HepG2 (cell line): ENCODE measurements around the gene CHCHD6. TPM values are rescaled to one million over a fixed set of nuclear protein-coding genes. Genes with fewer than 3 reads are reported as not detected.

Experiments used
- CTCF ChIP-seq: sonication (generic); formaldehyde crosslinking; IDR thresholded peaks from 2 replicates; pipeline ENCODE4 v1.5.0; 2020; ENCODE audit warnings: mild to moderate bottlenecking, missing genetic modification reagents, moderate library complexity
- ELF3 ChIP-seq: IDR thresholded peaks from 2 replicates; pipeline ENCODE4 v1.6.1; 2016; ENCODE audit warnings: missing genetic modification reagents, missing compliant biosample characterization
- ELF4 ChIP-seq: sonication (generic); formaldehyde crosslinking; IDR thresholded peaks from 2 replicates; pipeline ENCODE4 v1.5.0; 2020; ENCODE audit warnings: missing genetic modification reagents, mild to moderate bottlenecking, moderate library complexity, borderline replicate concordance
- GZF1 ChIP-seq: sonication (generic); formaldehyde crosslinking; IDR thresholded peaks from 2 replicates; pipeline ENCODE4 v1.5.1; 2020; ENCODE audit warnings: mild to moderate bottlenecking, missing genetic modification reagents
- HMG20A ChIP-seq: IDR thresholded peaks from 2 replicates; pipeline ENCODE4 v1.6.1; 2016; ENCODE audit warnings: borderline replicate concordance
- HNF4G ChIP-seq, 2 experiments: sonication (generic) in 1 of 2; formaldehyde crosslinking in 1 of 2; IDR thresholded peaks; 2 replicates each; pipeline versions ENCODE4 v1.4.0 to v1.6.1; 2011 to 2020; ENCODE audit warnings: borderline replicate concordance in 2 of 2, low read depth in 2 of 2, mild to moderate bottlenecking in 2 of 2, low read length in 1 of 2, missing genetic modification reagents in 1 of 2, moderate library complexity in 1 of 2
- MLXIP ChIP-seq: sonication (generic); formaldehyde crosslinking; IDR thresholded peaks from 2 replicates; pipeline ENCODE4 v1.9.0; 2021; ENCODE audit warnings: missing genetic modification reagents, borderline replicate concordance
- NPAS2 ChIP-seq: sonication (generic); formaldehyde crosslinking; IDR thresholded peaks from 2 replicates; pipeline ENCODE4 v1.8.0; 2022; ENCODE audit warnings: mild to moderate bottlenecking, missing genetic modification reagents, borderline replicate concordance
- NR1H2 ChIP-seq: sonication (generic); formaldehyde crosslinking; IDR thresholded peaks from 2 replicates; pipeline ENCODE4 v1.8.1; 2022; ENCODE audit warnings: low read depth, missing genetic modification reagents, borderline replicate concordance
- SPEN ChIP-seq: sonication (generic); formaldehyde crosslinking; IDR thresholded peaks from 2 replicates; pipeline ENCODE4 v1.5.1; 2020; ENCODE audit warnings: low read depth, mild to moderate bottlenecking, missing genetic modification reagents
- ZBTB42 ChIP-seq: sonication (generic); formaldehyde crosslinking; IDR thresholded peaks from 2 replicates; pipeline ENCODE4 v1.5.0; 2020; ENCODE audit warnings: mild to moderate bottlenecking, missing genetic modification reagents
- ZBTB43 ChIP-seq: sonication (generic); formaldehyde crosslinking; conservative IDR thresholded peaks from 2 replicates; pipeline ENCODE4 v1.4.0; 2020; ENCODE audit warnings: missing genetic modification reagents
- ZEB1 ChIP-seq: IDR thresholded peaks from 2 replicates; pipeline ENCODE4 v1.6.1; 2012; ENCODE audit warnings: mild to moderate bottlenecking, low read depth, inconsistent platforms; ENCODE audit not compliant: insufficient replicate concordance
- ZFP62 ChIP-seq: sonication (generic); formaldehyde crosslinking; IDR thresholded peaks from 2 replicates; pipeline ENCODE4 v1.4.0; 2020; ENCODE audit warnings: missing genetic modification reagents
- ZMAT5 ChIP-seq: sonication (generic); formaldehyde crosslinking; IDR thresholded peaks from 2 replicates; pipeline ENCODE4 v1.5.0; 2020; ENCODE audit warnings: mild to moderate bottlenecking, low read depth, missing genetic modification reagents, borderline replicate concordance
- polyA plus RNA-seq, 8 experiments: library from polyadenylated mRNA; depleted of rRNA in 3 of 8; stranded (reverse) in 7 of 8; unstranded in 1 of 8; fragments of >200 nt; fragmentation: Illumina TruSeq in 4 of 8; extraction: Trizol in 4 of 8; gene quantifications; 2 replicates each; pipeline versions ENCODE4 v1.2.1 to v1.2.3, GENCODE V29; 2011 to 2016; ENCODE audit warnings: low read depth in 4 of 8, missing spikeins in 1 of 8, mixed read lengths in 1 of 8; ENCODE audit not compliant: insufficient read depth in 1 of 8
- total RNA-seq, 5 experiments: library from RNA; depleted of rRNA; stranded (reverse); fragments of >200 nt; fragmentation: Illumina TruSeq; extraction: Trizol; gene quantifications; 2 replicates each; pipeline ENCODE4 v1.2.3, GENCODE V29; 2016; ENCODE audit warnings: low read depth in 1 of 5
- TF ChIP-seq, protein P1 (sequence below): sonication (generic); formaldehyde crosslinking; IDR thresholded peaks from 2 replicates; pipeline ENCODE4 v1.4.0; 2020; ENCODE audit warnings: missing genetic modification reagents

CHCHD6 gene
- total and polyA plus RNA-seq, 2 of the 13 experiments (the other 11 are each of a cell fraction or from before 2014, with no cell fraction given), result 20.3 to 20.8 TPM

GRCh38 chr3:126703512-126704493 lies at the start of gene CHCHD6 (continued):
- TF ChIP-seq ZBTB43 (no peak), CTCF (CRISPR knock-in tag) (peak; percentile 60), ZMAT5 (no peak), NR1H2 (no peak; the same call in 1 of the 2 replicates), GZF1 (CRISPR knock-in tag) (no peak; the same call in 1 of the 2 replicates), ZFP62 (no peak), MLXIP (CRISPR knock-in tag) (no peak), ZBTB42 (CRISPR knock-in tag) (peak; percentile 55; the same call in 1 of the 2 replicates), NPAS2 (no peak), ELF3 (peak; percentile 48; the same call in 1 of the 2 replicates), ZEB1 (no peak), ELF4 (CRISPR knock-in tag) (no peak), HMG20A (CRISPR knock-in tag) (peak; percentile 32; the same call in 1 of the 2 replicates), HNF4G (IDR thresholded peaks at IDR 0.05; ENCODE audit: borderline replicate concordance, low read depth, low read length) (no peak), HNF4G (CRISPR knock-in tag; IDR thresholded peaks at IDR 0.05; ENCODE audit: borderline replicate concordance, low read depth) (no peak; the same call in 1 of the 2 replicates), SPEN (CRISPR knock-in tag) (peak; percentile 88)
- TF ChIP-seq, protein P1, sequence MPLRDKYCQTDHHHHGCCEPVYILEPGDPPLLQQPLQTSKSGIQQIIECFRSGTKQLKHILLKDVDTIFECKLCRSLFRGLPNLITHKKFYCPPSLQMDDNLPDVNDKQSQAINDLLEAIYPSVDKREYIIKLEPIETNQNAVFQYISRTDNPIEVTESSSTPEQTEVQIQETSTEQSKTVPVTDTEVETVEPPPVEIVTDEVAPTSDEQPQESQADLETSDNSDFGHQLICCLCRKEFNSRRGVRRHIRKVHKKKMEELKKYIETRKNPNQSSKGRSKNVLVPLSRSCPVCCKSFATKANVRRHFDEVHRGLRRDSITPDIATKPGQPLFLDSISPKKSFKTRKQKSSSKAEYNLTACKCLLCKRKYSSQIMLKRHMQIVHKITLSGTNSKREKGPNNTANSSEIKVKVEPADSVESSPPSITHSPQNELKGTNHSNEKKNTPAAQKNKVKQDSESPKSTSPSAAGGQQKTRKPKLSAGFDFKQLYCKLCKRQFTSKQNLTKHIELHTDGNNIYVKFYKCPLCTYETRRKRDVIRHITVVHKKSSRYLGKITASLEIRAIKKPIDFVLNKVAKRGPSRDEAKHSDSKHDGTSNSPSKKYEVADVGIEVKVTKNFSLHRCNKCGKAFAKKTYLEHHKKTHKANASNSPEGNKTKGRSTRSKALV (CRISPR knock-in tag), result no peak
